Nephron progenitor cell (in vitro differentiated cells): ENCODE measurements around the gene IRF2BP2.

ENCODE experiments used
- DNase-seq: peaks from one replicate; pipeline ENCODE4 v3.0.0; 2021
- H3K27ac Mint-ChIP-seq: 2 replicates; pipeline ENCODE4 v1.8.0; 2021; ENCODE audit warnings: mild to moderate bottlenecking, moderate library complexity, mixed read lengths
- H3K27me3 Mint-ChIP-seq: 2 replicates; pipeline ENCODE4 v1.8.0; 2021; ENCODE audit warnings: mild to moderate bottlenecking, low read depth, mixed read lengths; ENCODE audit not compliant: poor library complexity
- H3K36me3 Mint-ChIP-seq: 2 replicates; pipeline ENCODE4 v1.8.0; 2021; ENCODE audit warnings: low read depth, mixed read lengths
- H3K4me1 Mint-ChIP-seq: 2 replicates; pipeline ENCODE4 v1.8.0; 2021; ENCODE audit warnings: mixed read lengths
- H3K4me3 Mint-ChIP-seq: 2 replicates; pipeline ENCODE4 v1.8.0; 2021; ENCODE audit warnings: mild to moderate bottlenecking, moderate library complexity, mixed read lengths
- H3K9me3 Mint-ChIP-seq: 2 replicates; pipeline ENCODE4 v1.8.0; 2021; ENCODE audit warnings: mild to moderate bottlenecking, moderate library complexity, mixed read lengths
- CTCF ChIP-seq: fragments of 200-600 bp; sonication (generic); IDR thresholded peaks from 2 replicates; pipeline ENCODE4 v1.5.0; 2021; ENCODE audit warnings: antibody characterized with exemption

The IRF2BP2 gene

GRCh38 chr1:234655328-234656069, 45.5 kb upstream of the IRF2BP2 start:
- peaks cover 2% of the 10 kb centered on the region for H3K27me3 Mint-ChIP-seq
- TF ChIP-seq CTCF: no peak
- no peak for DNase-seq

GRCh38 chr1:234654002-234654733, 44.2 kb upstream of the IRF2BP2 start:
- H3K36me3 Mint-ChIP-seq: no peaks in the 10 kb centered on the region
- H3K27ac Mint-ChIP-seq: no peak overlapping the region
- peaks cover 22% of the 10 kb centered on the region for H3K4me1 Mint-ChIP-seq
- peaks cover 4% of the 10 kb centered on the region for H3K9me3 Mint-ChIP-seq
- TF ChIP-seq CTCF: no peak
- no peak overlapping the region for H3K4me3 Mint-ChIP-seq
- peaks cover 7% of the 10 kb centered on the region for H3K27me3 Mint-ChIP-seq
- DNase-seq: no peak

More at GRCh38 chr1:234655328-234656069, 45.5 kb upstream of the IRF2BP2 start:
- Mint-ChIP-seq H3K27ac (no peak overlapping the region), H3K4me3 (no peak overlapping the region), H3K9me3 (peaks cover 4% of the 10 kb centered on the region), H3K36me3 (no peaks in the 10 kb centered on the region), H3K4me1 (peaks cover 22% of the 10 kb centered on the region)

- peaks cover 14% of the 10 kb centered on the region for H3K9me3 Mint-ChIP-seq
- H3K36me3 Mint-ChIP-seq: no peaks in the 10 kb centered on the region
- H3K4me3 Mint-ChIP-seq: no peak overlapping the region
- peaks cover 6% of the 10 kb centered on the region for H3K4me1 Mint-ChIP-seq
- DNase-seq: no peak
- peaks cover 12% of the 10 kb centered on the region for H3K27me3 Mint-ChIP-seq
- H3K27ac Mint-ChIP-seq: no peak overlapping the region
- TF ChIP-seq CTCF: no peak
Measured at GRCh38 chr1:234649432-234650081, 39.6 kb upstream of the IRF2BP2 start.

- H3K4me3 Mint-ChIP-seq: no peak overlapping the region
- peaks cover 18% of the 10 kb centered on the region for H3K27me3 Mint-ChIP-seq
- H3K27ac Mint-ChIP-seq: no peak overlapping the region
- no peak for DNase-seq
- H3K9me3 Mint-ChIP-seq: peaks cover 10% of the 10 kb centered on the region
- no peak for TF ChIP-seq CTCF
- H3K36me3 Mint-ChIP-seq: no peaks in the 10 kb centered on the region
- peaks cover 14% of the 10 kb centered on the region for H3K4me1 Mint-ChIP-seq
Measured at GRCh38 chr1:234647758-234648157, 37.8 kb upstream of the IRF2BP2 start.

- Mint-ChIP-seq H3K36me3 (no peaks in the 10 kb centered on the region), H3K4me1 (peaks cover 13% of the 10 kb centered on the region), H3K4me3 (no peak overlapping the region), H3K9me3 (peaks cover 10% of the 10 kb centered on the region), H3K27me3 (peaks cover 18% of the 10 kb centered on the region), H3K27ac (no peak overlapping the region)
- no peak for TF ChIP-seq CTCF
- no peak for DNase-seq
Measured at GRCh38 chr1:234647245-234647644, 37.3 kb upstream of the IRF2BP2 start.
